GM19324 (cell line): Measurements from ENCODE around the gene CFP.

ENCODE experiments used
- ATAC-seq: cut with Tn5 transposase; IDR thresholded peaks from one replicate; pipeline ENCODE4 v1.9.1; 2021; ENCODE audit warnings: mild to moderate bottlenecking, moderate library complexity; ENCODE audit not compliant: unreplicated experiment, low FRiP score

CFP gene

GRCh38 chrX:47577424-47577823 is 52.3 kb downstream of the CFP start:
- ATAC-seq: no peak

GRCh38 chrX:47576021-47576898 is 53.5 kb downstream of the CFP start:
- no peak for ATAC-seq

- ATAC-seq: no peak
Observed at GRCh38 chrX:47574547-47575301, 55.0 kb downstream of the CFP start.

GRCh38 chrX:47574076-47574546 is 55.6 kb downstream of the CFP start:
- no peak for ATAC-seq

- no peak for ATAC-seq
Observed at GRCh38 chrX:47573341-47574075, 56.2 kb downstream of the CFP start.
